ENCODE measurements around the gene PPP1R15A.

DNA sequence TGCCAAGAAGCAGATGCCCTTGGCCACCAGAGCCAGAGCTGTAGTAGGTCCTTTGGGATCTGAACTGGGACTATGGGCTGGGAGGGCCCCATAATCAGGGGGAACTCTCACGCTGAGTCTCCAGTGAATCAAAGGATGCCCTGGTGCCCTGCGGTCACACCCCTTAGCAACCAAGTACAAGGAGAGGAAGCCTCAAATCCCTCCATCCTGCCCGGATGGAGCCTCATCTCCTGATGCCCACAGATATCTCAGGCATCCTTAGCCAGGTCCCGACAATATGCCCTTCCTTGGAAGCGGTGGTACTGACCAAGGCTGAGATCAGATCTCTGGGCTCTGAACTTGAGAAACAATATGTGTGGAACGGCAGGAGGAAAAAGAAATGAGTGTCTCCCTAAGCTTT is 5.5 kb upstream of the PPP1R15A start:
- TF ChIP-seq, protein P1, sequence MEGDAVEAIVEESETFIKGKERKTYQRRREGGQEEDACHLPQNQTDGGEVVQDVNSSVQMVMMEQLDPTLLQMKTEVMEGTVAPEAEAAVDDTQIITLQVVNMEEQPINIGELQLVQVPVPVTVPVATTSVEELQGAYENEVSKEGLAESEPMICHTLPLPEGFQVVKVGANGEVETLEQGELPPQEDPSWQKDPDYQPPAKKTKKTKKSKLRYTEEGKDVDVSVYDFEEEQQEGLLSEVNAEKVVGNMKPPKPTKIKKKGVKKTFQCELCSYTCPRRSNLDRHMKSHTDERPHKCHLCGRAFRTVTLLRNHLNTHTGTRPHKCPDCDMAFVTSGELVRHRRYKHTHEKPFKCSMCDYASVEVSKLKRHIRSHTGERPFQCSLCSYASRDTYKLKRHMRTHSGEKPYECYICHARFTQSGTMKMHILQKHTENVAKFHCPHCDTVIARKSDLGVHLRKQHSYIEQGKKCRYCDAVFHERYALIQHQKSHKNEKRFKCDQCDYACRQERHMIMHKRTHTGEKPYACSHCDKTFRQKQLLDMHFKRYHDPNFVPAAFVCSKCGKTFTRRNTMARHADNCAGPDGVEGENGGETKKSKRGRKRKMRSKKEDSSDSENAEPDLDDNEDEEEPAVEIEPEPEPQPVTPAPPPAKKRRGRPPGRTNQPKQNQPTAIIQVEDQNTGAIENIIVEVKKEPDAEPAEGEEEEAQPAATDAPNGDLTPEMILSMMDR (IDR thresholded peaks at IDR 0.05), result no peak
- no peak for TF ChIP-seq ZFX (IDR thresholded peaks at IDR 0.05; ENCODE audit: borderline replicate concordance)
